Hepatic stellate cell (primary cell): Measurements from ENCODE around the gene DGKD.
A peak's percentile ranks its signal among the peaks of the same experiment; 100 is the strongest.

Experiments used
- DNase-seq: peaks from one replicate; pipeline ENCODE4 v3.0.0; 2011; ENCODE audit warnings: low spot score

The DGKD gene

GRCh38 chr2:233479616-233480489 lies 125.6 kb downstream of the DGKD start:
- DNase-seq = no peak

GRCh38 chr2:233480490-233481202 lies 126.4 kb downstream of the DGKD start:
- DNase-seq = no peak

- DNase-seq = no peak
Measured at GRCh38 chr2:233481368-233482142, 127.3 kb downstream of the DGKD start.

- DNase-seq = no peak
Measured at GRCh38 chr2:233482616-233483015, 128.3 kb downstream of the DGKD start.

DNA sequence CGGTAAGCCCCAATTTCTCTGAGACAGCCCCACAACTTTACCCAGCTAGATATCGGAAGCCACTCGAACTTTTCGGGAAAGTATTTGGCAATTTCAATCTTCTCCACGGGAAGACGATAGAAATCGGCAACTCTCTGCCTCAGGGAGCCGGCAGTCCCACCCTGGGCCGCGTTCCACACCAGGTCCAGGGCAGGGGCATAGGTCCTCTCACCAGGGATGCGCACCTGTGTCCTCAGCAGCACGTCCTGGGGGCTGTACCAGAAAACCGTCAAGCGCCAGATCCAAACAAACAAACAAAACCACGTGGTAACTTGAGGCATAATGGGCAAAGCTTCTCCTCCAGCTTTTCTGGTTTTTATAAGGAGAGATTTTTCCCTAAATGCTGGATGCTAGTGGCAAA lies 131.4 kb downstream of the DGKD start:
- DNase-seq = no peak

GRCh38 chr2:233486357-233486756 lies 132.1 kb downstream of the DGKD start:
- DNase-seq = no peak

GRCh38 chr2:233486778-233487552 lies 132.7 kb downstream of the DGKD start:
- DNase-seq = peak; percentile 77

DNA sequence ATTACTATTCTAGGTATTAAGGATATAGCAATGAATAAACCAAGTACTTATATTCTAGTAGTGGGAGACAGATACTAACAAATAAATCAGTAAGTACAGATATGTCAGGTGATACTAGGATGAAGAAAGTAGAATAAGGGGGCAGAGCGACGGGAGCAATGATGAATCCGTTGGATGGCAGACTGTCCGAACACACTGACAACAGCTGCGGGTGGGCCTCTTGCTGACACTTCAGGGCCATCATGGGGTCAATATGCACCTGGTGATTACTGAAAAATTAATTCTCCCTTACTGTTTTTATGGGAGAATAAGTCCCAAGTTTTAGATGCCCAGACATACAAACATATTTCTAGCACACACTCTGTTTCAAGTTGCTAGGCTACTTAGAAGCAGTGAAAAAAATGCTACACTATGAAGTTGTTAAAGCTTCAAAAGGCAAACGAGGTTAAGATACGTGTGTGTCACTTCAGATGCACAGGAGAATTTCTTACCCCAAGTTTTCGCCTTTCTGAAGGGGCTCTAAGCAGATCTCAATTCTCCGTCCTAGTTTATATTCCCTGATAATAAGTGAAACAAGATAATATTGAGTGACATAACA lies 133.6 kb downstream of the DGKD start:
- peak; percentile 6 for DNase-seq

DNA sequence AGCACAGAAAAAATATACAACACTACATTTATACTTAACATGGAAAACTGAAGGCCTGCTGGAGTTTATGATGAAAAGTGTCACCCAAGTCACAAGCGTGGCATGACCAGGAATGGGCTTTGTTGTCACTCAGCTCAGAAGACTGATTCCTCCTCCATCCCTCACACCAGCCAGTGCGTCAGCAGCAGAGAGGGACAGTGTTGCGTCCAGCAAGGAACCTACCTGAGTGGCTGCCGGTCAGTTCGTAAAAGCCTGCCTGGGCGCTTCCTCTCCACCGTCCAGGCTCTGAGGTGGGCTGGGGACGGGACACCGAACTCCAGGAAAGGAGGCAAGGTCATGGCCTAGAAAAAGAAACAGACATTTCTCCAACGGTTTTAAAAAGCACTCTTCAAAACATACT lies 134.8 kb downstream of the DGKD start:
- no peak for DNase-seq

GRCh38 chr2:233489666-233490065 lies 135.4 kb downstream of the DGKD start:
- DNase-seq = no peak

- DNase-seq = no peak
Measured at GRCh38 chr2:233490831-233491230, 136.5 kb downstream of the DGKD start.

- no peak for DNase-seq
Measured at GRCh38 chr2:233491326-233491725, 137.0 kb downstream of the DGKD start.

DNA sequence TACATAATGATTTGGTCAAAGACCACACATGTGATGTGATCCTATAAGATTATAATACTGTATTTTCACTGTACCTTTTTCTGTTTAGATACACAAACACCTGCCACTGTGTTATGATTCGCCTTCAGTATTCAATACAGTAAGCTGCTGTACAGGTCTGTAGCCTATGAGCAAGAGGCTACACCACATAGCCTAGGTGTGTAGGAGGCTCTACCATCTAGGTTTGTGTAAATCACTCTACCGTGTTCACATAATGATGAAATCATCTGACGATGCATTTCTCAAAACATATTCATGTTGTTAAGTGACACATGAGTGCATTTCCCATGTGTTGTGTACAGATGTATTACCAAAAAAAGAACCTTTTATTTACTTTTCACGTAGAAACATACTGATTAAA lies 137.8 kb downstream of the DGKD start:
- no peak for DNase-seq

DNA sequence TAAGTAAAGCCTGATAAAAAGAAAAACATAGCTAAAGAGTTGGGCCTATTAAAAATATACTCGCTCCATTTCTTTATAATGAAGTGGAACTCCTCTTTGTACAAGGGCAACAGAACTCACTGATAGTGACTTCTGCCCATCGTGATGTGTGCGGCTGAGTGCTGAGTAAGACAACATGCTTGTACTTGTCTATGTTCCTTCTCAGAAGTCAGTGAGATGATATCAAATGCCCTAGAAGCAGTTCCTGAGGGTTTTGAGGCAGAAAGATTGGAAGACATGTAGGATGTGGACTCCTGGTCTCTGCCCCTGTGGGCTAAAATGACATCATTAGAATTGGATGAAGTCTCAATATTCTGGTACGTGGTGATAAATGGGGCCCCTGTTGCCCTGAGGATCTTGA lies 138.5 kb downstream of the DGKD start:
- DNase-seq = no peak

GRCh38 chr2:233495503-233496496 lies 141.5 kb downstream of the DGKD start:
- DNase-seq = no peak

DNA sequence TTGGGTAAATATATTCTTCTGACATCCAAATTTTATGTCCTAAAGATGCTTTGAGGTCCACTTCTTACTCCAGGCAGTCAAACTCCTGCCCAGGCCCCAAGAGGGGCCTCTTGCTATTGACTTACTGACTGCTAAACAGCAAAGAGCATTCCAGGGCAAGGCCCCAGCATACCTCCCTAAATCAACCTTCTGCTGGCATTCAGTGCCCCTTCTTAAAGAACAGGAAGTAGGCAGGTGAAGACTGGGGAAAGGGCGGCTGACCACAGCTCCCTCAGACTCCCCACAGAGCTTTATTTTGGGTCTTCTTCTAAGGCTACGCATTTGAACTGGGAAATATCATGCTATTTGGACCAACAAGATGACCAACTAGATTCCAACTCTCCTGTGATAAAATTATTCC lies 143.4 kb downstream of the DGKD start:
- DNase-seq = no peak

GRCh38 chr2:233498126-233498525 lies 143.8 kb downstream of the DGKD start:
- DNase-seq = no peak

DNA sequence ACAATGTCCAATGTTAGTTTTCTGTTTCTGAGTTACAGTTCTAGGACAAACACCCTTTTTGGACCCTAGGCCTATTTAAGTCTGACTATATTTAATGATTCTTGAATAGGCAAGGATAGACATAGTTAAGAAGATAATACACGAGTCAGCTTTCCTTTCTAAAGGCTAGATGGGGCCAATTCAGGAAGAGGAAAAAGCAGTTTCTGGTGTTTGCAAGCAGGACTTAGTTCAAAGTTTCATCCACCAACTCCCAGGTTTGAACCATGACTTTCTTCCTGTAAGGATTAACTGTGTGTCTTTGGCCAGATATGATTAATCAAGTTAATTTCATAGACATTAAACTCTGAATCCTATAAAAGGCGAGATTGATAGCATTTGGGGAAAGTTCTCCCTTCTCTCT lies 145.6 kb downstream of the DGKD start:
- no peak for DNase-seq

DNA sequence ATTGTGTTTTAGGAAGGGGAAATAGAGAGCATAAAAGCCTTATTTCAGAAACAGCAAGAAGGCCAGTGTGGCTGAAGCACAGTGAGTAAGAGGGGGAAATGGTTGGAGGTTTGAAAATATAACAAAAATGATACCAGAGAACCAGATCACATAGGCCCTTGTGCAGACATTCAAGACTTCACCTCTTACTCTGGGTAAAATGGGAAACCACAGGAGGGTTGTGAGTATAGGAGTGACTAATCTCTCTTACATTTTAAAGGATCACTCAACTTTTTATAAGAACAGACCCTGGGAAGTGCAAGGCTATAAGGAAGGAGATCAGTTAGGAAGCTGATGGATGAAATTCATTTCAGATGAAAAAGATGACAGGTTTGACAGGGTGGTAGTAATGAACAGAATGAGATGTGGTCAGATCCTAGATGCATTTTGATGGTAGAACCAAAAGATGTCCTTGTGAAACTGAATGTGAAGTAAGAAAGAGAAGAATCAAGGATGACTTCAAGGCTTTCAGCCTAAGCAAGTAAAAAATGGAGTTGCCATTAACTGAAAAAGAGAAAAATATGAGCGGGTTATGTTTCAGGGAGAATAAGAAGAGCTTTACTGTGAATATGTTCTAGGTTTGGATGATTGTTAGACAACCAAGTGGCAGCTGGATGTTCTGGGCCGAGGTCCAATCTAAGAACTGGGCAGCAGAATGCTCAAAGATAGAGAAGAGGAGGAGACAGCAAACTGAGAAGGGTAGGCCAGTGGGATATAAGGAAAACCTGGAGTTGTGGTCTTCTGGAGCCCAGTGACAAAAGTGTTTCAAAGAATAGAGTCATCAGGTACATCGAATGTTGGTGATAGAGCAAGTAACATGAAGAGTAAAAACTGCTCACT lies 147.1 kb downstream of the DGKD start:
- no peak for DNase-seq
